GM12874 (cell line): ENCODE data around the gene NXNL1.
A peak's percentile ranks its signal among the peaks of the same experiment; 100 is the strongest.

Experiments used
- CTCF ChIP-seq: IDR thresholded peaks from 2 replicates; pipeline ENCODE4 v1.5.1; 2011; ENCODE audit warnings: low read depth, mild to moderate bottlenecking, control low read depth, low read length, moderate library complexity; ENCODE audit not compliant: insufficient read depth

Gene NXNL1

GRCh38 chr19:17429641-17430113 is 31.0 kb downstream of the NXNL1 start:
- no peak for TF ChIP-seq CTCF

- peak; percentile 61 for TF ChIP-seq CTCF
These were observed 35.9 kb downstream of the NXNL1 start for GRCh38 chr19:17424743-17425365.

- no peak for TF ChIP-seq CTCF
These were observed 37.1 kb downstream of the NXNL1 start for GRCh38 chr19:17423429-17424208.

GRCh38 chr19:17421942-17422341 is 38.8 kb downstream of the NXNL1 start:
- TF ChIP-seq CTCF: no peak

GRCh38 chr19:17420475-17420924 is 40.2 kb downstream of the NXNL1 start:
- no peak for TF ChIP-seq CTCF

GRCh38 chr19:17419621-17420474 is 40.9 kb downstream of the NXNL1 start, which contains the start of gene MVB12A:
TSS of gene MVB12A (plus strand) at chr19:17420047. CDS start at chr19:17420136, 89 bp downstream.
- no peak for TF ChIP-seq CTCF

- no peak for TF ChIP-seq CTCF
These were observed 41.5 kb downstream of the NXNL1 start for GRCh38 chr19:17419154-17419620.
